HG03066 (cell line): Measurements from ENCODE around the gene PLD5.
A peak's percentile ranks its signal among the peaks of the same experiment; 100 is the strongest.
"Not testable (repeated sequence)": the region's sequence is repeated elsewhere in the genome, so short reads cannot be mapped to it uniquely, and the experiment has no call there.

Experiments used
- ATAC-seq: cut with Tn5 transposase; IDR thresholded peaks from one replicate; pipeline ENCODE4 v1.9.1; 2021; ENCODE audit warnings: low read depth; ENCODE audit not compliant: unreplicated experiment

Gene PLD5

DNA sequence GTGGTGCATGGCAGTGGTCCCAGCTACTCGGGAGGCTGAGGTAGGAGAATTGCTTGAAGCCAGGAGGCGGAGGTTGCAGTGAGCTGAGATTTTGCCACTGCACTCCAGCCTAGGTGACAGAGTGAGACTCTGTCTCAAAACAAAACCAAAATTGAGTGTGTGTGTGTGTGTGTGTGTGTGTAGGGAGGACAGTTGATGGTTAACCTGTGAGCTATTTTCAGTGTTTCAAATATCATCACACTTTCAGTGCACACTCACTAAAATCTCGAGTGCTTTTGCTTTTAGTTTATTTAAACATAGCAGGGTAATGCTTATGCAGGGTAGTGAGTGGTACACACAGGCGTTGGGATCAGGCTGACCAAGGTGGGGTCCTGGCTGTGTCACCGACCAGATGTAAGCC, 344.7 kb downstream of the PLD5 start:
- peak; percentile 75 for ATAC-seq

DNA sequence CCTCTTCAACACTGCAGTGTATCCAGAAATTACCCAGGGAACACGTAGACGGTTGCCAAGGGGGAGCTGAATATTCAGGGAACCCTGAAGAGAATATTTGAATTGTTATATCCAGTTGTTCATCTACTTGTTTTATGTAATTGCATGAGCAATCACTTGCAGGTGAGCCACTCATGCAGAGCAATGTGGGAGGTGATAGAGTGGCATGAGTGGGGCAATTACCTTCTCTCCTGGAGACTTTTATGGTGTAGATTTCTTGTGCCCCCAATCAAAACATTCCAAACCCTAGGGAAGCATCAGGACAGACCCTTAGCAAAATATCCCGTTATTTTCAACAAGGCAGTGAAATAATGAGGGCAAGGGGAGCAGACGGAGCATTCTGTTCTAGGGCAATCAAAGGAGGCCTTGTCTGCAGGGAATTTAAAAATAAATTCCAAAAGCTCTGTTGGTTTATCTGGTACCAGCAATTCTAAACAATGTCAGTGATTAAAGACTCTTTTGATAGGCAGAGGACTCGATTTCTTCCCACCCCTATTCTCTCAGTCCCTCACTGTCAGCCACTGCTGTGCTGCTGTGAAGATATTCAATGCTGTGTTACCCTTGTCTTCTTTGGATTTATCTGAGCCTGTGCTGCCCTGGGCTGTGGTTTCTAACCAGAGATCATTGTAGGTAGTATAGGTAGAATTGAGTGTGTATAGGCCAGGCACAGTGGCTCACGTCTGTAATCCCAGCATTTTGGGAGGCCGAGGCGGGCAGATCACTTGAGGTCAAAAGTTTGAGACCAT, 345.4 kb downstream of the PLD5 start:
- peak; percentile 13 for ATAC-seq

DNA sequence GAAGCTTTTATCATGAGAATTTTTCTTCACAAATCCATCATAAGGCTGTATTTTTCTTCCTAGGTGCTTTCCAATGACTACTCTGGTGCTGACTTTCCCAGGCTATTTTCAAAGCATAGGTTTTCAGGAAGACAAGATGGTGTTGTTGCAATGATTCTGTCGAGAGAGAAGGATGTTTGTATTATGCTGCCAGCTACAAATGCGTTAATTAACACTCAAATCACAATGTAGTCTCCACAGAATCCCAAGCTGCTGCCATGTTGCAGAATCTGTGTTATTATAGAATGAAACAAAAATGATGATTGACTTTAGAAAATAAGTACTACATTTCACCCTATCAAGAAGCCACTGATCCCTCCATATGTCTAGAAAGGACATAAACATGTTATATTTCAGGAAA, 346.1 kb downstream of the PLD5 start:
- no peak for ATAC-seq

DNA sequence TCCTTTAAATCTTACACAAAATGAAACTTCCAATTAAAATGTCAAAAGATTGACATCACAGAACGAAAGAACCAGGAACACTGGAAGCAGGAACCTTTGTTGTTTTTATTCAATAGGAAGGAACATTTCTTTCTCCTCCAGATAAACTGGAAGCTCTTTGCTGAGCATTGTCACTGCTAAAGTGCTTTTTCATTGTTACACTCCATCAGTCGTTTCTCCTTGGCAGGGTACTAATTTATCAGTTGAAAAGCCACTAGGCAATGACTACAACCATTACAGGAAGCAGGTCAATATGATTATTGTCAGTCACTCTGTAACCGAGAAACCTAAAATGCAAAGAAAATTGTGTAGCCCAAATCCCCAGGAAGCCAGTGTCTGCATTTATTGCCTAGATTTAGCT, 362.4 kb downstream of the PLD5 start:
- ATAC-seq = no peak

DNA sequence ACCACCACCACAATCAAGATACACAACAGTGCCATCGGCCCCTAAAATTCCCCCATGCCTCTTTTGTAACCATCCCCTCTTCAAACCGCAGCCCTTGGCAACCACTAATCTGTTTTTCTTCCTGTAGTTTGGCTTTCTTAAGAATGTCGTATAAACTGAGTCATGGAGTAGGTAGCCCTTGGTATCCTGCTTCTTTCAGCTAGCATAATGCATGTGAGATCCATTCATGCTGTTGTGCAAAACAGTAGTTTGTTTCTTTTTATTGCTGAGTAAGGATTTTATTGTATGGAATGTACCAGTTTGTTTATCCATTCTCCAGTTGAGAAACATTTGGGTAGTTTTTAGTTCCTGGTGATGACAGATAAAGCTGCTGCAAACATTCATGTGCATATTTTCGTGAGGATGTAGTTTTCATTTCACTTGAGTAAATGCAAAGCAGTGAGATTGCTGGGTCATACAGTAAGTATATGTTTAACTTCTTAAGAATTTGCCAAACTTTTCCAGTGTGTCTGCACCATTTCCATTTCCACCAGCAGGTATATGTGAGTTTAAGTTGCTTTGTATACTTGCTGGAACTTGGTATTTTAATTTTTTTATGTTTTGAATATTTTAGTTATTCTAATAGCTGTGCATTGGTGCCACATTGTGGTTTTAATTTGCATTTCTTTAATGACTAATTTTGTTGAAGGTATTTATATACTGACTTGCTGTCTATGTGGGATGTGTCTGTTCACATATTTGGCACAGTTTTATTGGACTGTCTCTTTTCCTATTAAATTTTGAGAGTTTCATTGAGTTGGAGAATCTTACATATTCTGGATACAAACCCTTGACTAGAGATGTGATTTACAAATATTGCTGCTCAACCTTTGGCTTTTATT, 377.2 kb downstream of the PLD5 start:
- peak; percentile 61 for ATAC-seq

GRCh38 chr1:242146652-242147051, 377.8 kb downstream of the PLD5 start:
- ATAC-seq = peak; percentile 14

DNA sequence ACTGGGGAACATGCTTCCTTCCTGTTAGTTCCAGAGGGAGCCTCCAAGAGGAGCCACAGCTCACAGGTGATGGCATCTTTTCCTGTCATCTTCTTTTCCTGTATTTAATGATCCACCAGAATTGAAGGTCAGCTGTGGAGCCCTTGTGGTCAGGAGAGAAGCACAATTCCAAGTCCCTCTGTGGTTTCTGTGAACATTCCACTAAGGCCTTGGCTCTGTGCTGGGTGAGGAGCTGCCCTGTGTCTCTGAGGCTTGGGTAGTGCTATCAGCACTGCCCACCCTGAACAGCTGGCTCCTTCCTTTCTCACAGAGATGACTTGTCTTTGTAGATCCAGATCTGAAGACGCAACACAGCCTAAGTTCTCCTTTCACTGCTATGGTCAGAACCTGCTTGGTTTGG, 383.7 kb downstream of the PLD5 start:
- no peak for ATAC-seq

GRCh38 chr1:242139986-242140385, 384.5 kb downstream of the PLD5 start:
- no peak for ATAC-seq

DNA sequence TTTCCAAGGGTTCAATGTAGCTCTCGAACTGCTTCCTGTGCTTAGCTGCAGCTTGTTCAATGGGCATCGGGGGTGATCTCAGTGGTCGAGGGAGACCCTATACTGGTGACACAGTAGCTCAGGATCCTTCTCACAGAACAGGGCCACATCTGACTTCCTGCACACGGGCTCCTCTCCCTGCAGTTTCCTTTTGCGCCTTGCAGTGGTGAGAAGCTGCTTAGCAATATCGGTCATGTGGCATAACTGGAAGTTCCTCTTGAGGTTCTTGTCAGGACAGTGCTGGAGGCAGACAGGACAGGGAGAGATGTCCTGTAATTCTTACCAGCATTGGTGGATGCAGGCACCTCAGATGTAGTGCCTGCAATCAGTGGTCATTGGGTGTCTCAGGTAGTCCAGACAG, 385.1 kb downstream of the PLD5 start:
- ATAC-seq = peak; percentile 84

DNA sequence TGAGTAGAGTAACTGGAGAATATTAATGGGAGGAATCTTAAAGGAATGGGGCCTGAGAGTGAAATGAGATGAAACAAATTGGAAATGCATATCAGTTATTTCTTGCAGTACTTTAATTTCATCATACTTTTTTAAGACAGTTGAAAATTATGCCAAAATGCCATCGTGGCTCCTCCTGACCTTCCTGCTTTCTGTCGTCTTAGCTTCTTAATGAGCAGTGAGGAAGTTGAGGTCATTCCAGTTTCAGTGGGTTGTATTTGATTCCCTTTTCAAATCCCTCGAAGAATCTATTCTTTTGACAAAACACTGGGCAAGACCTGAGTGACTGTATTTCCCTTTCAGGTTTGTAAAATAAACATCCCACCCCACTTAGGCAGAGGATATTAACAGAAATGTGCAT, 390.7 kb downstream of the PLD5 start:
- ATAC-seq = no peak

GRCh38 chr1:242133351-242133750, 391.1 kb downstream of the PLD5 start:
- ATAC-seq = no peak

DNA sequence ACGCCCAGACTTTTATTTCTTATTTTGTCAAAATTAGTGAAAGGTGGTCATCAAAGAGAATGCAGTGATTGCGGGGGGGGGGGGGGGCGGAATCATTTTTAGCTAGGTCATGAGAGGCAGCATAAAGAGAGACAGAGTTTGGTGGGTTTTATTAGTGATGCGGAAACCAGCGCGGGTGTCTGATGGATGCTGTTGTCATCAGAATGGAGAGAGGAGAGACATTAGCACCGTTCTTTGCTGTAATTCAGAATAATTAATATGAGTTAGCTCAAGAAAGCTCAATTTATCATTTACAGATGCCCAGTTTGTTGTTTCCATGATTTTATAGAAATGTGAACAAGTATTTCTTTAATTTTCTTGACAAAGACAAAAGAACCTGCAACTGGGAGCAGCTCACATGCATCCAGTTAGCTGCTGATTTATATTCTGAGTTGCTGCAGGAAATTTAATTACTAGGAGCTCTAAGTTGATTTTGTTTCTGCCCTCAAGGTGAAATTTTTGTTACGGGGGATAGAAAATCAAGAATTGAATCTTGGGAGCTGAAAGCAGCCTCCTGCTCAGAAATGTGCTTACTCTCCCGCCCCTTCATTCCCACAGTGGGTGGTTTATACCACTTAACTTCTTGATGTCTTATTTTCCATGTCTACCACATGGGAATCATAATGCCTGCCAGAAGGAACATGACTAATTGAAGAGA, 392.2 kb downstream of the PLD5 start:
- no peak for ATAC-seq

DNA sequence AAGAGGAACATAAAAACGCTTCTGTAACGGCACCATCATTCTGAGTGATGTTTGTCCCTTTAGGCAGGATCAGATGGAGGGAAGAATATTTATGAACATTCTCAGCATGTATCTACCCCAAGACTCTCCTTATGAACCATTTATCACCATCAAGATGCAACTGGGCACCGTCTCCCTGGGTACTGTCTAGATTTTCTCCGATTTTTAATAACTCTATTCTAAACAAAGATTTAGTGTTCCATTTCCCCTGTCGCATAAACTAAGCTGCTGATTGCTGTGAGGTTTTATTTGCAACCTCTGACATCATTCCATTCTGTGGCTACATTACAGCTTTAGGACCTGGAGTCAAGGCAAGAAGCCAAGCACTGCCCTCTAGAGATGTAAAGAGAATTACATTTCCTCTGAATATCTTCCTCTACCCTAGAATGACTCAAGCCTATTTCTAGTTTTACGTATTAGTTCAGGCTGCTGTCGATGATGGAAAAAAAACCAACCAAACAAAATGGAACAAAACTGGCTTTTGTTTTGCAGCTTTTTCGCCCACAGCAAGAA, 395.5 kb downstream of the PLD5 start:
- ATAC-seq = no peak

GRCh38 chr1:242120432-242120831, 404.1 kb downstream of the PLD5 start:
- no peak for ATAC-seq

DNA sequence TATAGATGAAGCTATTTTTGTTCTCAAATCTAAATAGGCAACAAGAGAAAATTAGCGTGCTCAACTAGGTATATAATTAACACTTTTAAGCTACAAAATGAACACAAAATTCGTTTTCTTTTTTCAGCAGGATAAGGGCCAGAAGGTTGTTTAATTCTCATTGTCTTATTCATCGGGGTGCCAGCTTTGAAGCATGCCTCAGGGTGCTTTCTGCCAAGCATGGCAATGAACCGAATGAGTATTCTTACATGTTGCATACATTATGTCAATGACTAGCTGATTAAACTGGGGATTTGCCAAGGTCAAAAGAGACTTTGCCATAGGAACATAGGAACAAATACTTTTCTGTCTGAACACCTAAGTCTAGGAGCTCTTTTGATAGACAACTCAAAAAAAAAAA, 423.6 kb downstream of the PLD5 start:
- no peak for ATAC-seq

DNA sequence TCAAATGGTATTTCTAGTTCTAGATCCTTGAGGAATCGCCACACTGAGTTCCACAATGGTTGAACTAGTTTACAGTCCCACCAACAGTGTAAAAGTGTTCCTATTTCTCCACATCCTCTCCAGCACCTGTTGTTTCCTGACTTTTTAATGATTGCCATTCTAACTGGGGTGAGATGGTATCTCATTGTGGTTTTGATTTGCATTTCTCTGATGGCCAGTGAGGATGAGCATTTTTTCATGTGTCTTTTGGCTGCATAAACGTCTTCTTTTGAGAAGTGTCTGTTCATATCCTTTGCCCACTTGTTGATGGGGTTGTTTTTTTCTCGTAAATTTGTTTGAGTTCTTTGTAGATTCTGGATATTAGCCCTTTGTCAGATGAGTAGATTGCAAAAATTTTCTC, 427.2 kb downstream of the PLD5 start:
- not testable (repeated sequence) for ATAC-seq

GRCh38 chr1:242093116-242093515, 431.4 kb downstream of the PLD5 start:
- ATAC-seq = no peak

DNA sequence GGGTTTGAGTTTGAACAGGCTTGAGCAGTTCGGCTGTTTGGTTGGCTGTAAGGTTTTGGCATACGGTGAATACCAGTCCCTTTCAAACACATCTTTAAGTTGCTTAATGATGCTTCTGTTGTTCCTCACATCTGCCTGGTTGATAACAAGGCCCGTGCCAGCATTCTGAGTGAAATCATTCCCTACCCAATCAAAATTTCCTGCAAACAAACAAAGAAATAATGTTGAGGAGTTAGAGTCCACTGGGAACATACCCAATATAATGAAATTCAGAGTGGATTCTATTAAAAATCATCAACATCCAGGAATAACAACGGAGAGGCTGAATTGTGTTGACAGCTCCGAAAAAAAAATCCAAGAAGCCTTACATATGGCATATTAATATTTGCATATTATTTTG, 434.6 kb downstream of the PLD5 start:
- ATAC-seq = no peak

DNA sequence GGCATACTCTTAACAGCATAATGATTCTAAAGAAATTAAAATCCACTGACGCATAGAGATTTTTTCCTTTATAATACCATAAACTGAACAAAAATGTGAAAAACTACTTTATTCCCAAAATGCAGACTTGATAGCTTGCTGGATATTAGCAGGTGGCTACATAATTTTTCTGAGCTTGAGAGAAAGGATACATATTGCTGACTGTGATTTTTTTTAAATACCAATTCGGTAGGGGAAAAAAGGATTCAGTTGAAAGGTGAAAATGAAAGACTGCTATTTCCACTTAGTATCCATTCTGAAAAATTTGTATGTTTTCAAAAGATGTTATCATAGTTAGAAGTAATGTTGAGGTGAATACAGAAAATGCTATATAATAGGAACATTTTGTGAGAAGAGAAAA, 435.6 kb downstream of the PLD5 start:
- ATAC-seq = no peak

- ATAC-seq = no peak
Observed at GRCh38 chr1:242086706-242087105, 437.8 kb downstream of the PLD5 start.

GRCh38 chr1:242086093-242086492, 438.4 kb downstream of the PLD5 start:
- ATAC-seq = no peak
